Tibial artery (tissue), 4 donors: ENCODE measurements around the gene MAP3K1.

Experiments
- DNase-seq, 2 donors: peaks; one replicate each; pipeline ENCODE4 v3.0.0-alpha.2; 2019
- H3K27ac ChIP-seq, 2 donors: fragments of 200-600 bp; sonication (generic) in 1 of 2; 1 replicate in 1 of 2; 2 replicates in 1 of 2; pipeline ENCODE4 v1.5.1; 2018 to 2019; ENCODE audit warnings: mild to moderate bottlenecking in 1 of 2
- H3K27me3 ChIP-seq, 2 donors: fragments of 200-600 bp; sonication (generic) in 1 of 2; one replicate each; pipeline versions ENCODE4 v1.5.1 to v1.6.0; 2016 to 2019
- H3K36me3 ChIP-seq, 3 donors: fragments of 200-600 bp; sonication (generic) in 2 of 3; one replicate each; pipeline ENCODE4 v1.5.1; 2016 to 2019; ENCODE audit warnings: mild to moderate bottlenecking in 2 of 3
- H3K4me1 ChIP-seq, 4 donors: fragments of 200-600 bp; sonication (generic) in 2 of 4; 1 replicate in 3 of 4; 2 replicates in 1 of 4; pipeline ENCODE4 v1.5.1; 2016 to 2019
- H3K4me3 ChIP-seq, 2 donors: fragments of 200-600 bp; sonication (generic) in 1 of 2; 1 replicate in 1 of 2; 2 replicates in 1 of 2; pipeline ENCODE4 v1.5.1; 2018 to 2019; ENCODE audit warnings: mild to moderate bottlenecking in 2 of 2
- H3K9me3 ChIP-seq, 3 donors: fragments of 200-600 bp; sonication (generic) in 1 of 3; one replicate each; pipeline ENCODE4 v1.5.1; 2016 to 2019
- CTCF ChIP-seq, 2 experiments: fragments of 200-600 bp in 1 of 2; fragments of 450-650 bp in 1 of 2; IDR thresholded peaks; one replicate each; pipeline ENCODE4 v1.5.1; 2017 to 2019; ENCODE audit warnings: antibody characterized with exemption in 2 of 2, mild to moderate bottlenecking in 1 of 2, moderate library complexity in 1 of 2
- intact Hi-C: fragments of 100-400 bp; cut with DNase I; formaldehyde crosslinking; loops from one replicate; pipeline ENCODE4 v1.15.0; 2023; ENCODE audit warnings: low total_unique reads

The MAP3K1 gene

GRCh38 chr5:56822981-56823380 lies 7.6 kb downstream of the MAP3K1 start:
- TF ChIP-seq CTCF (IDR thresholded peaks at IDR 0.05), result no peak
- Histone ChIP-seq H3K4me1 (peaks cover 0 to 48% (median 2%) of the 10 kb centered on the region in 4 donors), H3K27me3 (no peaks in the 10 kb centered on the region), H3K9me3 (no peaks in the 10 kb centered on the region), H3K4me3 (no peak overlapping the region), H3K27ac (no peak overlapping the region), H3K36me3 (no peaks in the 10 kb centered on the region)
- peak in 1 of 2 donors; percentile 32 for DNase-seq
- intact Hi-C loops, result no loop called here

DNA sequence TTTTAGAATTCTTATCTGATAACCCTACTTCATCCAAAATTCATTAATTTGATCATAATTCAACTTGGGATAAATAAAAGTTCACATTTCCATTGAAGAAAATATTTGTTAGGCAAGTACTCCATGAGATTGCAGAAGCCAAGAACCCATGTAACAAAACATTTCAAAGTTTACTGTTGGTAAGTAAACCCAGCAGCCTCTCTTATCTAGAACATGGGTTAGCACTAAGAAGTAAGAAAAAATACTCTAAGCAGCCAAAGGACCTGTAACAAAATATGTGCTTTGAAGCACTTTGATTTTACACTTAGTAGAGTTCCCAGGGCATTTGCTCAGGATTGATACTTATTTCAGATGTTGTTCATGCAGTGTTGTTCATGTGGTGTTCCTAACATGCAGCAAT lies 8.7 kb downstream of the MAP3K1 start:
- no peaks in the 10 kb centered on the region for H3K36me3 ChIP-seq
- TF ChIP-seq CTCF (IDR thresholded peaks at IDR 0.05), result no peak
- no peak overlapping the region for H3K4me3 ChIP-seq
- H3K27me3 ChIP-seq, result no peaks in the 10 kb centered on the region
- no peak for DNase-seq
- H3K27ac ChIP-seq, result no peak overlapping the region
- no peaks in the 10 kb centered on the region for H3K9me3 ChIP-seq
- intact Hi-C loops, result no loop called here
- peaks cover 0 to 39% (median 2%) of the 10 kb centered on the region in 4 donors for H3K4me1 ChIP-seq

DNA sequence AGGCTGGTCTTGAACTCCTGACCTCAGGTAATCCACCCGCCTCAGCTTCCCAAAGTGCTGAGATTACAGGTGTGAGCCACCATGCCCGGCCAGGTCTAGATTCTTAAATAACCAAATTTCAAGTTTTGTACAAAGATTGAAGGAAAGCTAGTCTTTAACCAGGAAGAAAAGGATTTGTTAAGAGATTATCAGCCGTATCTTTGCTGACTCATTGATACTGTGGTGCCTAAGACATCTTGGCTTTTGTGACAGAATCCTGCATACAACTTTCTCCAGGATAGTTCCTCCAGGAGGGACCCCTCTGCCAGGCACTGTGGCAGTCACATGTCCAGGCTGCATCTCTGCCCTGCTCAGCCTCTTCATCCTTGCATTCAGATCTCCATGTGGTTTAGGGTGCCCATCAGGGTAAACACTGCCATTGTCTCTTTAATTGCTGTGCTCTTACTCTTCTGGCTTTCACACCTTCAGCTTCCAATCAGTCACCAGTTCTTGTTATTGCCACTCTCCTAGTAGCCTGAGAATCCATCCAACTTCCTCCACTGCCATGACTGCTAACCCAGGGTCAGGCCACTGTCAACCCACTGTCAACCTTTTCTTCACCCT lies 10.0 kb downstream of the MAP3K1 start:
- H3K36me3 ChIP-seq, result no peaks in the 10 kb centered on the region
- no peaks in the 10 kb centered on the region for H3K9me3 ChIP-seq
- intact Hi-C loops, result no loop called here
- no peak overlapping the region for H3K4me3 ChIP-seq
- DNase-seq, result no peak
- no peak for TF ChIP-seq CTCF (IDR thresholded peaks at IDR 0.05)
- no peaks in the 10 kb centered on the region for H3K27me3 ChIP-seq
- no peak overlapping the region for H3K27ac ChIP-seq
- H3K4me1 ChIP-seq, result peaks cover 0 to 27% (median 2%) of the 10 kb centered on the region in 4 donors

DNA sequence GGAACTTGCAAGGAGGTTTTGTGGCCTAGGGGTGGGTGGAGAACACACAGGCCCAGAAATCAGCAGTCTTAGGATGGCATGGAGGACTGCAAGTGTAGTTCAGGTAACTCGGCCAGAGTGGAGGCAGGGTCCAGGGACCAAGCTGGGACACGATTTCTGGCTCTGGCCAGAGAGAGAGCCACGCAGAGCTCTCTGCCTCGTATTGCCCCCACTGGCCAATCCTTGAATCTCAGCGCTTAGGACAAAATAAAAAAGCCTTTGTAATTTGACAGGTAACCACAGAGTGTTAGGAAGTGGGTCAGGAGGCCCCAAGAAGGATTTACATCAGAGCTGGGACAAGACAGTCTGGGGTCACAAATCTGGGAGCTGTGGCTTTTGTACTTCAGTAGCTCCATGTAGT lies 11.7 kb downstream of the MAP3K1 start:
- no peak overlapping the region for H3K4me3 ChIP-seq
- no peaks in the 10 kb centered on the region for H3K27me3 ChIP-seq
- H3K36me3 ChIP-seq, result no peaks in the 10 kb centered on the region
- DNase-seq, result no peak
- H3K9me3 ChIP-seq, result no peaks in the 10 kb centered on the region
- no peak overlapping the region for H3K27ac ChIP-seq
- peak in 1 of 2 experiments; percentile 9 for TF ChIP-seq CTCF (IDR thresholded peaks at IDR 0.05)
- intact Hi-C loops, result no loop called here
- H3K4me1 ChIP-seq, result peaks cover 0 to 24% (median 4%) of the 10 kb centered on the region in 4 donors

GRCh38 chr5:56827924-56828323 lies 12.6 kb downstream of the MAP3K1 start:
- no peak for DNase-seq
- Histone ChIP-seq H3K4me1 (peaks cover 0 to 19% (median 6%) of the 10 kb centered on the region in 4 donors), H3K9me3 (no peaks in the 10 kb centered on the region), H3K27me3 (no peaks in the 10 kb centered on the region), H3K36me3 (no peaks in the 10 kb centered on the region), H3K4me3 (no peak overlapping the region), H3K27ac (no peak overlapping the region)
- no peak for TF ChIP-seq CTCF (IDR thresholded peaks at IDR 0.05)
- intact Hi-C loops, result no loop called here
